Measurements from ENCODE around the gene YKT6. TPM values are rescaled to one million over a fixed set of nuclear protein-coding genes. Genes with fewer than 3 reads are reported as not detected.

YKT6 gene
- total RNA-seq, 4 donors from 2014 or later, result 51.7 to 90.0 (median 60.2) TPM

GRCh38 chr7:44226396-44226753, 25.6 kb downstream of the YKT6 start:
- 76 to 80% methylated on average over 9 to 16 of the region's 17 CpGs for WGBS, 2 donors
- Histone ChIP-seq H3K36me3 (no peaks in the 10 kb centered on the region), H3K9me3 (no peaks in the 10 kb centered on the region), H3K4me3 (replicated peaks in 1 of 3) (no peak overlapping the region), H3K27ac (no peak overlapping the region), H3K4me1 (no peaks in the 10 kb centered on the region), H3K27me3 (no peaks in the 10 kb centered on the region)
- DNase-seq, result no peak
- TF ChIP-seq POLR2A (IDR thresholded peaks at IDR 0.05) (no peak), CTCF (IDR thresholded peaks at IDR 0.05) (no peak)
- intact Hi-C loops (cut with DNase I), result no loop called here

- Histone ChIP-seq H3K9me3 (no peaks in the 10 kb centered on the region), H3K27me3 (no peaks in the 10 kb centered on the region), H3K27ac (no peak overlapping the region), H3K4me1 (no peaks in the 10 kb centered on the region), H3K36me3 (no peaks in the 10 kb centered on the region), H3K4me3 (replicated peaks in 1 of 3) (no peak overlapping the region)
- TF ChIP-seq POLR2A (IDR thresholded peaks at IDR 0.05), result no peak
- 75 to 77% methylated on average over 14 of the region's 14 CpGs for WGBS, 2 donors
- intact Hi-C loops (cut with DNase I), result no loop called here
- no peak for DNase-seq
Observed at GRCh38 chr7:44227911-44228310, 27.1 kb downstream of the YKT6 start.

GRCh38 chr7:44228571-44229350, 28.0 kb downstream of the YKT6 start:
- no peak for TF ChIP-seq POLR2A (IDR thresholded peaks at IDR 0.05)
- TF ChIP-seq CTCF (IDR thresholded peaks at IDR 0.05), result no peak
- DNase-seq, result no peak
- no peaks in the 10 kb centered on the region for H3K27me3 ChIP-seq
- no peaks in the 10 kb centered on the region for H3K4me1 ChIP-seq
- 81 to 88% methylated on average over 22 to 25 of the region's 29 CpGs for WGBS, 2 donors
- no peak overlapping the region for H3K4me3 ChIP-seq (replicated peaks in 1 of 3)
- intact Hi-C loops (cut with DNase I), result no loop called here
- no peaks in the 10 kb centered on the region for H3K9me3 ChIP-seq
- H3K36me3 ChIP-seq, result no peaks in the 10 kb centered on the region
- H3K27ac ChIP-seq, result no peak overlapping the region

- WGBS, 2 donors, result 83 to 92% methylated on average over 2 to 7 of the region's 11 CpGs
- TF ChIP-seq CTCF (IDR thresholded peaks at IDR 0.05) (no peak), POLR2A (IDR thresholded peaks at IDR 0.05) (no peak)
- no peaks in the 10 kb centered on the region for H3K4me1 ChIP-seq
- H3K4me3 ChIP-seq (replicated peaks in 1 of 3), result no peak overlapping the region
- no peaks in the 10 kb centered on the region for H3K36me3 ChIP-seq
- intact Hi-C loops (cut with DNase I), result no loop called here
- DNase-seq, result no peak
- no peaks in the 10 kb centered on the region for H3K9me3 ChIP-seq
- H3K27ac ChIP-seq, result no peak overlapping the region
- H3K27me3 ChIP-seq, result no peaks in the 10 kb centered on the region
Observed at GRCh38 chr7:44229546-44230105, 28.8 kb downstream of the YKT6 start.

- no peak for TF ChIP-seq CTCF (IDR thresholded peaks at IDR 0.05)
- TF ChIP-seq POLR2A (IDR thresholded peaks at IDR 0.05), result no peak
- Histone ChIP-seq H3K4me3 (replicated peaks in 1 of 3) (no peak overlapping the region), H3K36me3 (no peaks in the 10 kb centered on the region), H3K4me1 (no peaks in the 10 kb centered on the region), H3K27me3 (no peaks in the 10 kb centered on the region), H3K9me3 (no peaks in the 10 kb centered on the region), H3K27ac (no peak overlapping the region)
- intact Hi-C loops (cut with DNase I), result no loop called here
- WGBS, 2 donors, result 67 to 68% methylated on average over 7 of the region's 7 CpGs
- DNase-seq, result no peak
Observed at GRCh38 chr7:44230286-44230685, 29.5 kb downstream of the YKT6 start.

All from thyroid gland (tissue), 4 donors.